Measurements from ENCODE around the gene CTPS1.

- no peak for TF ChIP-seq CTCF (conservative IDR thresholded peaks at IDR 0.05; ENCODE audit: low read depth in 2 of 2)
- no peak for TF ChIP-seq EZH2phosphoT487 (IDR thresholded peaks at IDR 0.05; ENCODE audit: unreplicated experiment)
- TF ChIP-seq REST (IDR thresholded peaks at IDR 0.05; ENCODE audit: unreplicated experiment) = no peak
- TF ChIP-seq POLR2AphosphoS5 (IDR thresholded peaks at IDR 0.05; ENCODE audit: low read depth) = no peak
- no peak for TF ChIP-seq CREB1 (CRISPR knock-in tag; IDR thresholded peaks at IDR 0.05; ENCODE audit: low read depth)
- TF ChIP-seq EZH2 (IDR thresholded peaks at IDR 0.05; ENCODE audit: low read depth, unreplicated experiment) = no peak
- TF ChIP-seq STAT1 (IDR thresholded peaks at IDR 0.05; ENCODE audit: unreplicated experiment) = no peak
- no peak for TF ChIP-seq NANOG (IDR thresholded peaks at IDR 0.05; ENCODE audit: borderline replicate concordance)
- no peak for TF ChIP-seq ZNF462 (CRISPR knock-in tag; IDR thresholded peaks at IDR 0.05)
- TF ChIP-seq ETS1 (IDR thresholded peaks at IDR 0.05) = no peak
- no peak for TF ChIP-seq JUNB (IDR thresholded peaks at IDR 0.05; ENCODE audit: unreplicated experiment)
- no peak for TF ChIP-seq ZNF331 (CRISPR knock-in tag; IDR thresholded peaks at IDR 0.05; ENCODE audit: low read depth)
Observed at GRCh38 chr1:40931601-40932000, 47.9 kb upstream of the CTPS1 start.
